Coronary artery (tissue), 2 donors: ENCODE data around the gene CCNL2.
"Not testable (repeated sequence)": the region's sequence is repeated elsewhere in the genome, so short reads cannot be mapped to it uniquely, and the experiment has no call there.

Experiments used
- DNase-seq: peaks from one replicate; pipeline ENCODE4 v3.0.0-alpha.2; 2017; ENCODE audit warnings: low spot score
- H3K27ac ChIP-seq, 2 donors: fragments of 200-600 bp; sonication (generic); one replicate each; pipeline ENCODE4 v1.5.1; 2016 to 2019
- H3K4me3 ChIP-seq: fragments of 200-600 bp; sonication (generic); 2 replicates; pipeline ENCODE4 v1.5.1; 2016; ENCODE audit warnings: mild to moderate bottlenecking, moderate library complexity
- TF ChIP-seq, protein P1 (sequence below): fragments of 200-600 bp; sonication (generic); IDR thresholded peaks from one replicate; pipeline ENCODE4 v1.5.1; 2019; ENCODE audit warnings: antibody characterized with exemption

Gene CCNL2

DNA sequence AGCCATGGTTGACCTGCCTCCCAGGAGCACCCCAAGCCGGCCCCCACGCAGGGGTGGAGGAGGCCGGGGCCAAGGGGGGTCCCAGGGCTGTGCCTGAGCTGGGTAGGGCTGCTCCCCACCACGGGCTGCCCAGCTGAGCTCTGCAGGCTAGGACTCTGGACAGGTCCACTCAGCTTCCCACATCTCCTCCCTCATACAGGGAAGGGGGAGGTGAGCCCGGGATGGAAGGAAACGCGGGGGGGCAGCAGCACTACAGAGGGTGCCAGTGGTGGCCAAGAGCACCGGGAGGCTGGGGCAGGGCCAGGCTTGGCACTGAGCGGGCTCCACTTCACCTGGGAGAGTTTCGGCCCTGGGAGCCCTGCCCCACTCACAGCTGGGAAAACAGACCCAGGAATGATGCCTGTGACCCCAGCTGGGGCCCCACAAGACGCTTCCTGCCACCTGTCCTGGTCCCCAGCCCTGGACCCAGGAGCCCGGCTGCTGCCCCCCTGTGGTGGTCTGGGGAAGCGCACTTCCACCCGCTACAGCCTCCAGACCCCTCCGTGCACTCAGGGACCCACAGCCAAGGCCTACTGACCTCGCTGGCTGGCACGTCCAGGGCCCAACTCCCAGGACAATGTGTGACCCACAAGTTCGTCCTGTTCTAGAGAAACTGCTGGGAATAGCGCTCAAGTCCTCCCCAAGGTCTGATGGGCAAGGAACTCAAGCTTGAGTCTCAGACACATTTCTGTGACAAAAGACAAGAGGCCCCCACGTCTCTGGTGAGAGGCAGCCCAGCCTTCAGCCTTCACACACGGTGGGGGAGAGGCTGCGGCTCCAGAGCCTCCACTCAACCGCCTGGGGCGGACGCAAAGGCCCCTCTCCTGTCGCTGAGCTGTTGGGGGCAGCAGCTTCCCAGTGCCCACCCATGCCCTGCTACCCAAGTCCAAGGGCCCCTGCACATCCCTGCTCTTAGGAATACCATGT, 27.1 kb downstream of the CCNL2 start:
- Histone ChIP-seq H3K4me3 (peak overlapping the region; percentile 36), H3K27ac (peak overlapping the region in 1 of 2 donors; percentile 33)
- TF ChIP-seq, protein P1, sequence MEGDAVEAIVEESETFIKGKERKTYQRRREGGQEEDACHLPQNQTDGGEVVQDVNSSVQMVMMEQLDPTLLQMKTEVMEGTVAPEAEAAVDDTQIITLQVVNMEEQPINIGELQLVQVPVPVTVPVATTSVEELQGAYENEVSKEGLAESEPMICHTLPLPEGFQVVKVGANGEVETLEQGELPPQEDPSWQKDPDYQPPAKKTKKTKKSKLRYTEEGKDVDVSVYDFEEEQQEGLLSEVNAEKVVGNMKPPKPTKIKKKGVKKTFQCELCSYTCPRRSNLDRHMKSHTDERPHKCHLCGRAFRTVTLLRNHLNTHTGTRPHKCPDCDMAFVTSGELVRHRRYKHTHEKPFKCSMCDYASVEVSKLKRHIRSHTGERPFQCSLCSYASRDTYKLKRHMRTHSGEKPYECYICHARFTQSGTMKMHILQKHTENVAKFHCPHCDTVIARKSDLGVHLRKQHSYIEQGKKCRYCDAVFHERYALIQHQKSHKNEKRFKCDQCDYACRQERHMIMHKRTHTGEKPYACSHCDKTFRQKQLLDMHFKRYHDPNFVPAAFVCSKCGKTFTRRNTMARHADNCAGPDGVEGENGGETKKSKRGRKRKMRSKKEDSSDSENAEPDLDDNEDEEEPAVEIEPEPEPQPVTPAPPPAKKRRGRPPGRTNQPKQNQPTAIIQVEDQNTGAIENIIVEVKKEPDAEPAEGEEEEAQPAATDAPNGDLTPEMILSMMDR, result peak; percentile 92
- no peak for DNase-seq

DNA sequence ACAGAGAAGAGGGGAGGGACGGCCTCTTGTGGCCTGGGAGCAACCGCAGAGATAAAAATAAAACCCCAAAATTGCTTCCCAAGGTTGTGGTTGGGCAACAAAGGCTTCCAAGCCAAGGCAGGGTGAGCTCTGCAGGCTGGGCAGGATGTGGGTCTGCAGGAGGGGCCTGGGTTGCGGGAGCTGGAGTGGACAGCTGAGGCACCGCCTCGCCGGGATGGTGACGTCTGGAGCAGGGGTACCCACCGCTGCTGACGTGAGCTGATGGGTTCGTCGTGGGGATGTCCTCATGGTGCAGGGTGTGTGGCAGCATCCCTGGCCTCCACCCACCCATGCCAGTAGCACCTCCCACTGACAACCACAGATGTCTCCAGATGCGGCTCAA, 27.8 kb downstream of the CCNL2 start:
- Histone ChIP-seq H3K27ac (no peak overlapping the region), H3K4me3 (no peak overlapping the region)
- DNase-seq, result no peak
- TF ChIP-seq, protein P1, result no peak

DNA sequence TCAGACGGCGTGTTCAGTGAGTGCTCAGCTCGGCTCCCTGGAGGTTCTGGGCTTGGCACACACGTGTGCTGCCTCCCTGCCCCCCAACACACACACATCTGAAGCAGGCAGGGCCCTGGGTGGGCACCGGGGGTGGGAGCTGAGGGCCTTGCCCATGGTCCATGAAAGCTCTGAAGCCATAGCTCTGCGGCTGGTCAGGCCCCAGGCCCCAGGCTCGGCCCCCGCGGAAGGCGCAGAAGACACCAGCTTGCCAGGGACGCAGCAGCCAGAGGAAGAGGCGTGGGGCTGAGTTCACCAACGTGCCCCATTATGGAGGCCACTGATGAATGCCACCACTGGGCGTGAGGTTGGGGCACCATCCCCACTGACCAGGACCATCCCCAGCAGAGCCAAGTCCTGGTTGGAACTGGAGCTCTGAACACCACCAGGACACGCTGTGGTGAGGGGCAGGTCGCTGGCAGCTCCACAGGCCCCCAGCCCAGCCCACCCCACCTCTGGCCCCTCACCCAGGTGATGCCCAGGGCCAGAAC, 28.3 kb downstream of the CCNL2 start:
- TF ChIP-seq, protein P1, result no peak
- no peak overlapping the region for H3K27ac ChIP-seq

DNA sequence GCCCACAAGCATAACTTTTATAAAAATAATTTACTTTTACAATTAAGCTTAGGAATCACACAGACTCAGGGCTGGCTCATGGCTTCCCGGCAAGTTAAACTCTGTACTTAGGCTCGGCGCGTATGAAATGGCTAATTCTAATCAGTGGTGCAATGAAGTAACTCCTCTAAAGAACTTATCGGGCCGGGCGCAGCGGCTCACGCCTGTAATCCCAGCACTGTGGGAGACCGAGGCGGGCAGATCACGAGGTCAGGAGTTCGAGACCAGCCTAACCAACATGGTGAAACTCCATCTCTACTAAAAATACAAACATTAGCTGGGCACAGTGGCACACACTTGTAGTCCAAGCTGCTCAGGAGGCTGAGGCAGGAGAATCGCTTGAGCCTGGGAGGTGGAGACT, 29.0 kb downstream of the CCNL2 start:
- not testable (repeated sequence) for H3K27ac ChIP-seq, H3K4me3 ChIP-seq, DNase-seq

More for the DNA sequence above, 28.3 kb downstream of the CCNL2 start:
- no peak overlapping the region for H3K4me3 ChIP-seq
- no peak for DNase-seq

DNA sequence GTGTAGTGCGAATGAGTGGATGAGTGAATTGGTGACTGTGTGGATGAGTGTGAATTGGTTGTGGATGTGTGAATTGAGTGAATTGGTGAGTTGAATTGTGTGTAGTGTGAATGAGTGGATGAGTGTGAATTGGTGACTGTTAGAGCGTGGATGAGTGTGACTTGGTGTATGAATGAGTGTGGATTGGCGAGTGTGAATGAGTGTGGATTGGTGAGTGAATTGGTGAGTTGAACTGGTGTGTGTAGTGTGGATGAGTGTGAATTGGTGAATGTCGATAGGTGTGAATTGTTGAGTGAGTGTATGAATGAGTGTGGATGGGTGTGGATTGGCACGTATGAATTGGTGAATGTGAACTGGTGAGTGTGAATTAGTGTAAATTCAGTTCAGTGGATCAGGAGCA, 31.8 kb downstream of the CCNL2 start:
- no peak for DNase-seq
- H3K27ac ChIP-seq, result no peak overlapping the region
- TF ChIP-seq, protein P1, result no peak
- no peak overlapping the region for H3K4me3 ChIP-seq

DNA sequence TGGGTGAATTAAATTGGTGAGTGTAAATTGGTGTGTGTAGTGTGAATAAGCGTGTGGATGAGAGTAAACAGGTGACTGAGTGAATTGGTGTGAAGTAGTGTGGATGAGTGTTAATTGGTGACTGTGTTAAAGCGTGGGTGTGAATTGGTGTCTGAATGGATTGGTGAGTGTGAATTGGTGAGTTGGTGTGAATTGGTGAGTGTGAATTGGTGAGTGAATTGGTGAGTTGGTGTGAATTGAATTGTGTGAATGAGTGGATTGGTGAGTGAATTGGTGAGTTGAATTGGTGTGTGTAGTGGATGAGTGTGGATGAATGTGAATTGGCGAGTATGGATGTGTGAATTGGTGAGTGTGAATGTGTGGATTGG, 32.5 kb downstream of the CCNL2 start:
- H3K27ac ChIP-seq, result no peak overlapping the region
- no peak overlapping the region for H3K4me3 ChIP-seq
- TF ChIP-seq, protein P1, result no peak
- no peak for DNase-seq

DNA sequence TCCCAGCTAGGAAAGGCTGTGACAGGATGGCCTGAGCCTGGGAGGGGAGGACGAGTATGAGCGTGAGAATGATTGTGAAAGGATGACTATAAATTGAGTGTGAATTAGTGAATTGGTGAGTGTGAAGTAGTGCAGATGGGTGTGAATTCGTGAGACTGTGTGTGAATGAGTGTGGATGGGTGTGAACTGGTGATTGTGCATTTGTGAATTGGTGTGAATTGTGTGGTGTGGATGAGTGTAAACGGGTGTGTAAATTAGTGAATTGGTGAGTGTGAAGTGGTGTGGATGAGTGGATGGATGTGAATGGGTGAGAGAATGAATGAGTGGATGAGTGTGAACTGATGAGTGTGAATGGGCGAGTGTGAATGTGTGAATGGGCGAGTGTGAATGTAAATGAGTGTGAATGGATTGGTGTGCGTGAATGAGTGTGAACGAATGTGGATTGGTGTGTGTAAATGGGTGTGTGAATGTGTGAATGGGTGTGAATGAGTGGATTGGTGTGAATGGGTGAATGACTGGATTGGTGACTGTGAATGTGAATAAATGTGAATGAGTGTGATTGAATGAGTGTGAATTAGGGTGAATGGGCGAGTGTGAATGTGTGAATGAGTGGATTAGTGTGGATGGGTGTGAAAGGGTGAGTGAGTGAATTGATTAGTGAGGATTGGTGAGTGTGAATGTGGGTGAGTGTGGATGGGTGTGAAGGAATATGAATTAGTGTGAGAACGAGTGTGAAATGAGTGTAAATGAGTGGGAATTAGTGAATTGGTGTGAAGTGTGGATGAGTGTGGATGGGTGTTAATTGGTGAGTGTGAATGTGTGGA, 33.0 kb downstream of the CCNL2 start:
- H3K27ac ChIP-seq, result no peak overlapping the region

More for the DNA sequence above, 33.0 kb downstream of the CCNL2 start:
- DNase-seq, result no peak
- H3K4me3 ChIP-seq, result no peak overlapping the region
- TF ChIP-seq, protein P1, result no peak
